Uterus (tissue), 4 donors: ENCODE results near the gene TBC1D3E. TPM values are rescaled to one million over a fixed set of nuclear protein-coding genes. Genes with fewer than 3 reads are reported as not detected.
"Not testable (repeated sequence)": the region's sequence is repeated elsewhere in the genome, so short reads cannot be mapped to it uniquely, and the experiment has no call there.

Experiments used
- DNase-seq, 2 donors: peaks; one replicate each; pipeline ENCODE4 v3.0.0-alpha.2; 2019 to 2020
- H3K27ac ChIP-seq, 2 donors: fragments of 200-600 bp; sonication (generic); 1 replicate in 1 of 2; 2 replicates in 1 of 2; pipeline ENCODE4 v1.5.1; 2016 to 2018
- H3K27me3 ChIP-seq, 2 donors: fragments of 200-600 bp; sonication (generic); one replicate each; pipeline ENCODE4 v1.5.1; 2018 to 2019; ENCODE audit warnings: control low read depth in 1 of 2
- H3K36me3 ChIP-seq, 2 donors: fragments of 200-600 bp; sonication (generic); one replicate each; pipeline ENCODE4 v1.5.1; 2019; ENCODE audit warnings: control low read depth in 1 of 2
- H3K4me1 ChIP-seq, 2 donors: fragments of 200-600 bp; sonication (generic); one replicate each; pipeline ENCODE4 v1.5.1; 2018 to 2019; ENCODE audit warnings: control low read depth in 1 of 2
- H3K4me3 ChIP-seq, 2 donors: fragments of 200-600 bp; sonication (generic); 1 replicate in 1 of 2; 2 replicates in 1 of 2; pipeline ENCODE4 v1.5.1; 2018 to 2019; ENCODE audit warnings: mild to moderate bottlenecking in 1 of 2
- H3K9me3 ChIP-seq, 2 donors: fragments of 200-600 bp; sonication (generic); one replicate each; pipeline ENCODE4 v1.5.1; 2019; ENCODE audit warnings: control low read depth in 1 of 2
- intact Hi-C: fragments of 100-400 bp; cut with DNase I; formaldehyde crosslinking; loops from one replicate; pipeline ENCODE4 v1.15.1; 2023; ENCODE audit warnings: low total_unique reads
- small RNA-seq: library from RNA; depleted of rRNA; stranded (forward); fragments of <200 nt; gene quantifications from one replicate; pipeline ENCODE3, GENCODE V24; 2016
- total RNA-seq, 4 donors: library from RNA; depleted of rRNA in 3 of 4; stranded (reverse); fragments of >200 nt in 3 of 4; gene quantifications; one replicate each; pipeline versions ENCODE4 v1.1.0 to v1.2.4, GENCODE V29; 2014 to 2023
- donor health status: DM: yes; HTN: yes; CAD: no.

Gene TBC1D3E
- total RNA-seq, result not detected

GRCh38 chr17:38127651-38128050 is at the start of gene TBC1D3E:
Gene TBC1D3E, plus strand, starts transcription at chr17:38127951. Its CDS starts 1,545 bp downstream, at chr17:38129496.
- H3K27ac ChIP-seq, H3K4me1 ChIP-seq, H3K4me3 ChIP-seq, DNase-seq, intact Hi-C loops, H3K9me3 ChIP-seq, H3K27me3 ChIP-seq, H3K36me3 ChIP-seq: not testable (repeated sequence)

GRCh38 chr17:38087344-38087743 is 40.4 kb upstream of the TBC1D3E start:
- DNase-seq, result not testable (repeated sequence)

GRCh38 chr17:38088120-38088519 is 39.6 kb upstream of the TBC1D3E start:
- H3K9me3 ChIP-seq, intact Hi-C loops, H3K27ac ChIP-seq, H3K27me3 ChIP-seq, H3K4me3 ChIP-seq, DNase-seq, H3K36me3 ChIP-seq, H3K4me1 ChIP-seq: not testable (repeated sequence)

More at GRCh38 chr17:38087344-38087743, 40.4 kb upstream of the TBC1D3E start:
- H3K4me1 ChIP-seq, H3K27ac ChIP-seq, H3K9me3 ChIP-seq, H3K27me3 ChIP-seq, H3K36me3 ChIP-seq, intact Hi-C loops, H3K4me3 ChIP-seq: not testable (repeated sequence)

- H3K4me3 ChIP-seq, DNase-seq, H3K36me3 ChIP-seq, H3K9me3 ChIP-seq, H3K27ac ChIP-seq, intact Hi-C loops, H3K27me3 ChIP-seq, H3K4me1 ChIP-seq: not testable (repeated sequence)
Measured at GRCh38 chr17:38094059-38094694, 33.6 kb upstream of the TBC1D3E start.

- H3K27ac ChIP-seq, result not testable (repeated sequence)
Measured at GRCh38 chr17:38099262-38099661, 28.5 kb upstream of the TBC1D3E start.

GRCh38 chr17:38119829-38120228 is 7.9 kb upstream of the TBC1D3E start:
- H3K4me1 ChIP-seq, H3K36me3 ChIP-seq, H3K4me3 ChIP-seq, H3K27me3 ChIP-seq, H3K27ac ChIP-seq, H3K9me3 ChIP-seq, DNase-seq, intact Hi-C loops: not testable (repeated sequence)

More at GRCh38 chr17:38099262-38099661, 28.5 kb upstream of the TBC1D3E start:
- H3K36me3 ChIP-seq, DNase-seq, H3K27me3 ChIP-seq, H3K9me3 ChIP-seq, H3K4me1 ChIP-seq, H3K4me3 ChIP-seq, intact Hi-C loops: not testable (repeated sequence)

- DNase-seq, result peak in 1 of 2 donors; percentile 13
- H3K27ac ChIP-seq, H3K27me3 ChIP-seq, H3K4me1 ChIP-seq, H3K9me3 ChIP-seq, H3K36me3 ChIP-seq, intact Hi-C loops, H3K4me3 ChIP-seq: not testable (repeated sequence)
Measured at GRCh38 chr17:38134860-38135259, 7.1 kb downstream of the TBC1D3E start.

Small RNA genes within 50 kb of the gene (small RNA-seq; reads per million reads assigned to genes)
- gene RF00019, result not detected
- not detected for gene RNA5SP526

Other genes with a start within 250 kb of the TBC1D3E start
- gene TBC1D3K, start 203.5 kb upstream of the TBC1D3E start, total RNA-seq, result not detected
- 10 to 100 TPM in 1 of 4 donors, 1 to 10 TPM in 3; 2.4 to 19.9 (median 8.8) TPM for gene TBC1D3L, start 138.9 kb upstream of the TBC1D3E start, total RNA-seq
- 1 to 10 TPM in 2 of 4 donors, not detected in 2; 1.3 to 2.0 TPM for gene TBC1D3D, start 124.0 kb upstream of the TBC1D3E start, total RNA-seq
- gene TBC1D3C, start 59.3 kb upstream of the TBC1D3E start, total RNA-seq, result under 1 TPM in 1 of 4 donors, not detected in 3; 0.35 TPM
- not detected for gene TBC1D3, start 64.6 kb downstream of the TBC1D3E start, total RNA-seq
- 10 to 100 TPM in 3 of 4 donors, 1 to 10 TPM in 1; 6.7 to 32.3 (median 19.0) TPM for gene MRPL45, start 169.2 kb downstream of the TBC1D3E start, total RNA-seq
- gene GPR179, start 216.0 kb downstream of the TBC1D3E start, total RNA-seq, result 1 to 10 TPM in 1 of 4 donors, under 1 TPM in 2, not detected in 1; 0.12 to 5.3 (median 0.97) TPM
- 10 to 100 TPM in 2 of 4 donors, 1 to 10 TPM in 2; 2.6 to 24.5 (median 14.6) TPM for gene SOCS7, start 223.9 kb downstream of the TBC1D3E start, total RNA-seq